Chondrocyte (in vitro differentiated cells): ENCODE data around the gene VSIG10. TPM values are rescaled to one million over a fixed set of nuclear protein-coding genes. Genes with fewer than 3 reads are reported as not detected.

Source experiments
- DNase-seq: peaks from one replicate; pipeline ENCODE4 v3.0.0; 2021; ENCODE audit warnings: mixed read lengths, low spot score
- H3K27ac Mint-ChIP-seq: one replicate; pipeline ENCODE4 v1.8.0; 2021; ENCODE audit warnings: mild to moderate bottlenecking, moderate library complexity, mixed read lengths; ENCODE audit not compliant: unreplicated experiment
- H3K27me3 Mint-ChIP-seq: 2 replicates; pipeline ENCODE4 v1.8.0; 2021; ENCODE audit warnings: low read depth, mixed read lengths
- H3K36me3 Mint-ChIP-seq: 2 replicates; pipeline ENCODE4 v1.8.0; 2021; ENCODE audit warnings: low read depth, mixed read lengths
- H3K4me1 Mint-ChIP-seq: 2 replicates; pipeline ENCODE4 v1.8.0; 2021; ENCODE audit warnings: low read depth, mild to moderate bottlenecking, mixed read lengths
- H3K4me3 Mint-ChIP-seq: one replicate; pipeline ENCODE4 v1.8.0; 2021; ENCODE audit warnings: mild to moderate bottlenecking, moderate library complexity, mixed read lengths; ENCODE audit not compliant: unreplicated experiment
- H3K9me3 Mint-ChIP-seq: 2 replicates; pipeline ENCODE4 v1.8.0; 2021; ENCODE audit warnings: low read depth, mixed read lengths
- CTCF ChIP-seq: fragments of 200-600 bp; sonication (generic); IDR thresholded peaks from 2 replicates; pipeline ENCODE4 v1.5.0; 2021; ENCODE audit warnings: antibody characterized with exemption, mild to moderate bottlenecking, moderate library complexity
- total RNA-seq: library from RNA; stranded (reverse); gene quantifications from 3 replicates; pipeline ENCODE4 v1.2.1, GENCODE V29; 2021

VSIG10 gene
- total RNA-seq, 1 donor from 2014 or later = 9.3 TPM

- H3K4me3 Mint-ChIP-seq = no peak overlapping the region
- H3K27ac Mint-ChIP-seq = no peak overlapping the region
- H3K27me3 Mint-ChIP-seq = no peaks in the 10 kb centered on the region
- H3K9me3 Mint-ChIP-seq = no peaks in the 10 kb centered on the region
- H3K4me1 Mint-ChIP-seq = peaks cover 9% of the 10 kb centered on the region
- TF ChIP-seq CTCF = no peak
- DNase-seq = no peak
- no peaks in the 10 kb centered on the region for H3K36me3 Mint-ChIP-seq
These were observed 3.9 kb upstream of the VSIG10 start for GRCh38 chr12:118107694-118108093.

- Mint-ChIP-seq H3K36me3 (no peaks in the 10 kb centered on the region), H3K27ac (no peak overlapping the region), H3K4me3 (no peak overlapping the region), H3K9me3 (no peaks in the 10 kb centered on the region), H3K27me3 (no peaks in the 10 kb centered on the region), H3K4me1 (peaks cover 10% of the 10 kb centered on the region)
- no peak for TF ChIP-seq CTCF
- DNase-seq = no peak
These were observed 3.2 kb upstream of the VSIG10 start for GRCh38 chr12:118107011-118107410.

GRCh38 chr12:118103201-118103600, 610 bp downstream of the VSIG10 start:
- no peak for DNase-seq
- H3K27ac Mint-ChIP-seq = no peak overlapping the region

GRCh38 chr12:118102609-118103008, 1.2 kb downstream of the VSIG10 start:
- Mint-ChIP-seq H3K27me3 (no peaks in the 10 kb centered on the region), H3K9me3 (no peaks in the 10 kb centered on the region), H3K4me1 (peaks cover 10% of the 10 kb centered on the region), H3K27ac (no peak overlapping the region), H3K36me3 (no peaks in the 10 kb centered on the region), H3K4me3 (peak overlapping the region; percentile 79)
- no peak for TF ChIP-seq CTCF
- no peak for DNase-seq

More at GRCh38 chr12:118103201-118103600, 610 bp downstream of the VSIG10 start:
- H3K4me1 Mint-ChIP-seq = peaks cover 10% of the 10 kb centered on the region
- no peaks in the 10 kb centered on the region for H3K27me3 Mint-ChIP-seq
- H3K36me3 Mint-ChIP-seq = no peaks in the 10 kb centered on the region
- H3K9me3 Mint-ChIP-seq = no peaks in the 10 kb centered on the region
- TF ChIP-seq CTCF = no peak
- peak overlapping the region; percentile 79 for H3K4me3 Mint-ChIP-seq

- no peak for TF ChIP-seq CTCF
- DNase-seq = no peak
These were observed 1.7 kb downstream of the VSIG10 start for GRCh38 chr12:118102070-118102469.

More at GRCh38 chr12:118102070-118102469, 1.7 kb downstream of the VSIG10 start:
- Mint-ChIP-seq H3K4me3 (no peak overlapping the region), H3K4me1 (peaks cover 10% of the 10 kb centered on the region), H3K36me3 (no peaks in the 10 kb centered on the region), H3K27ac (no peak overlapping the region), H3K9me3 (no peaks in the 10 kb centered on the region), H3K27me3 (no peaks in the 10 kb centered on the region)
